OCI-LY3 (cell line): ENCODE measurements around the gene TRMT13.

ENCODE experiments used
- EZH2phosphoT487 ChIP-seq: fragments of 200-600 bp; shearing (Covaris generic); IDR thresholded peaks from 2 replicates; pipeline ENCODE4 v1.6.1; 2018; ENCODE audit warnings: antibody characterized with exemption, mixed run types, low read depth
- TF ChIP-seq, protein P1 (sequence below): fragments of 200-600, 300-600 bp; sonication (generic); IDR thresholded peaks from 2 replicates; pipeline ENCODE4 v1.5.1; 2014; ENCODE audit warnings: antibody characterized with exemption, low read length, low read depth

- TF ChIP-seq, protein P1, sequence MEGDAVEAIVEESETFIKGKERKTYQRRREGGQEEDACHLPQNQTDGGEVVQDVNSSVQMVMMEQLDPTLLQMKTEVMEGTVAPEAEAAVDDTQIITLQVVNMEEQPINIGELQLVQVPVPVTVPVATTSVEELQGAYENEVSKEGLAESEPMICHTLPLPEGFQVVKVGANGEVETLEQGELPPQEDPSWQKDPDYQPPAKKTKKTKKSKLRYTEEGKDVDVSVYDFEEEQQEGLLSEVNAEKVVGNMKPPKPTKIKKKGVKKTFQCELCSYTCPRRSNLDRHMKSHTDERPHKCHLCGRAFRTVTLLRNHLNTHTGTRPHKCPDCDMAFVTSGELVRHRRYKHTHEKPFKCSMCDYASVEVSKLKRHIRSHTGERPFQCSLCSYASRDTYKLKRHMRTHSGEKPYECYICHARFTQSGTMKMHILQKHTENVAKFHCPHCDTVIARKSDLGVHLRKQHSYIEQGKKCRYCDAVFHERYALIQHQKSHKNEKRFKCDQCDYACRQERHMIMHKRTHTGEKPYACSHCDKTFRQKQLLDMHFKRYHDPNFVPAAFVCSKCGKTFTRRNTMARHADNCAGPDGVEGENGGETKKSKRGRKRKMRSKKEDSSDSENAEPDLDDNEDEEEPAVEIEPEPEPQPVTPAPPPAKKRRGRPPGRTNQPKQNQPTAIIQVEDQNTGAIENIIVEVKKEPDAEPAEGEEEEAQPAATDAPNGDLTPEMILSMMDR: no peak
- no peak for TF ChIP-seq EZH2phosphoT487
Observed at GRCh38 chr1:100178091-100178490, 45.1 kb downstream of the TRMT13 start, which contains the start of gene LRRC39.
